GM19452 (cell line): ENCODE data around the gene NEBL.

Experiments
- ATAC-seq: cut with Tn5 transposase; IDR thresholded peaks from one replicate; pipeline ENCODE4 v1.9.1; 2021; ENCODE audit not compliant: unreplicated experiment

Gene NEBL

GRCh38 chr10:20903635-20904390 is 6.7 kb upstream of the NEBL start:
- ATAC-seq: no peak

- no peak for ATAC-seq
These were observed 4.0 kb upstream of the NEBL start for GRCh38 chr10:20901110-20901509.

- ATAC-seq: no peak
These were observed 1.9 kb upstream of the NEBL start for GRCh38 chr10:20898866-20899535.

GRCh38 chr10:20893297-20893696 is 3.8 kb downstream of the NEBL start:
- ATAC-seq: no peak

- no peak for ATAC-seq
These were observed 4.3 kb downstream of the NEBL start for GRCh38 chr10:20892796-20893195.

GRCh38 chr10:20892011-20892585 is 5.0 kb downstream of the NEBL start:
- no peak for ATAC-seq

GRCh38 chr10:20891338-20891714 is 5.8 kb downstream of the NEBL start:
- ATAC-seq: no peak

GRCh38 chr10:20890491-20891337 is 6.4 kb downstream of the NEBL start:
- ATAC-seq: no peak

- no peak for ATAC-seq
These were observed 7.1 kb downstream of the NEBL start for GRCh38 chr10:20890009-20890408.

GRCh38 chr10:20888620-20889330 is 8.3 kb downstream of the NEBL start:
- no peak for ATAC-seq

- no peak for ATAC-seq
These were observed 9.2 kb downstream of the NEBL start for GRCh38 chr10:20887706-20888555.

GRCh38 chr10:20885678-20886077 is 11.4 kb downstream of the NEBL start:
- no peak for ATAC-seq

- ATAC-seq: no peak
These were observed 13.6 kb downstream of the NEBL start for GRCh38 chr10:20883552-20883951.

GRCh38 chr10:20882091-20882490 is 15.0 kb downstream of the NEBL start:
- ATAC-seq: no peak

- ATAC-seq: no peak
These were observed 18.0 kb downstream of the NEBL start for GRCh38 chr10:20879136-20879535.

GRCh38 chr10:20877986-20878983 is 18.8 kb downstream of the NEBL start:
- ATAC-seq: no peak

- no peak for ATAC-seq
These were observed 19.6 kb downstream of the NEBL start for GRCh38 chr10:20877554-20877953.

GRCh38 chr10:20874261-20874660 is 22.9 kb downstream of the NEBL start:
- no peak for ATAC-seq

- ATAC-seq: no peak
These were observed 25.1 kb downstream of the NEBL start for GRCh38 chr10:20871970-20872369.
